ENCODE measurements around the gene LAIR2.

GRCh38 chr19:54489341-54489740 lies 13.3 kb upstream of the LAIR2 start:
- TF ChIP-seq POLR2AphosphoS5 (IDR thresholded peaks at IDR 0.05; ENCODE audit: borderline replicate concordance, low read depth, low read length), result no peak
- TF ChIP-seq EZH2 (IDR thresholded peaks at IDR 0.05), result no peak

Data from SK-N-MC (cell line).